Calu3 (cell line): Measurements from ENCODE around the gene FBP1. TPM values are rescaled to one million over a fixed set of nuclear protein-coding genes. Genes with fewer than 3 reads are reported as not detected.

Experiments used
- BruUV-seq: library from RNA; stranded (reverse); fragments of 400-500 nt; replicated peaks from 2 replicates; lab custom pipeline; 2021; lab: Mats Ljungman, UMichigan
- CTCF ChIA-PET: fragments of 300-600 bp; sonication (Branson Sonifier 250); formaldehyde crosslinking; loops from one replicate; lab custom pipeline; 2022; ENCODE audit warnings: antibody characterized with exemption; lab: Charles Lee
- DNase-seq: peaks from one replicate; pipeline ENCODE4 v3.0.0; 2022
- H3K27ac Mint-ChIP-seq: one replicate; pipeline ENCODE4 v1.8.0; 2022; ENCODE audit warnings: mixed read lengths; ENCODE audit not compliant: unreplicated experiment
- H3K27me3 Mint-ChIP-seq: one replicate; pipeline ENCODE4 v1.8.0; 2022; ENCODE audit warnings: mixed read lengths; ENCODE audit not compliant: unreplicated experiment
- H3K36me3 Mint-ChIP-seq: one replicate; pipeline ENCODE4 v1.8.0; 2022; ENCODE audit warnings: mild to moderate bottlenecking, moderate library complexity, mixed read lengths; ENCODE audit not compliant: insufficient read depth, unreplicated experiment
- H3K4me1 Mint-ChIP-seq: one replicate; pipeline ENCODE4 v1.8.0; 2022; ENCODE audit warnings: mild to moderate bottlenecking, low read depth, mixed read lengths; ENCODE audit not compliant: unreplicated experiment
- H3K4me3 Mint-ChIP-seq: one replicate; pipeline ENCODE4 v1.8.0; 2022; ENCODE audit warnings: mild to moderate bottlenecking, low read depth, moderate library complexity, mixed read lengths; ENCODE audit not compliant: unreplicated experiment
- H3K9me3 Mint-ChIP-seq: one replicate; pipeline ENCODE4 v1.8.0; 2022; ENCODE audit warnings: low read depth, mixed read lengths; ENCODE audit not compliant: unreplicated experiment
- intact Hi-C: fragments of 100-400 bp; cut with micrococcal nuclease; formaldehyde crosslinking; loops from one replicate; pipeline ENCODE4 v1.10.0; 2022; ENCODE audit not compliant: unreplicated experiment
- total RNA-seq: library from RNA; stranded (reverse); gene quantifications from 2 replicates; pipeline ENCODE4 v1.2.3, GENCODE V29; 2022
- TF ChIP-seq, protein P1 (sequence below): fragments of 200-600 bp; IDR thresholded peaks from one replicate; pipeline ENCODE4 v1.8.0; 2022; ENCODE audit warnings: antibody characterized with exemption; ENCODE audit not compliant: unreplicated experiment

The FBP1 gene
- total RNA-seq, 1 experiment from 2014 or later, result 7.7 TPM

- Mint-ChIP-seq H3K27ac (no peak overlapping the region), H3K27me3 (peaks cover 12% of the 10 kb centered on the region), H3K9me3 (no peaks in the 10 kb centered on the region), H3K4me3 (no peak overlapping the region), H3K4me1 (peaks cover 9% of the 10 kb centered on the region), H3K36me3 (no peaks in the 10 kb centered on the region)
- no peak for DNase-seq
- intact Hi-C loops, result loop anchor here (1.0 to 5.0 kb wide), 2 partner anchors 102 to 451 kb away; no protein-coding TSS in a partner anchor
- TF ChIP-seq, protein P1, sequence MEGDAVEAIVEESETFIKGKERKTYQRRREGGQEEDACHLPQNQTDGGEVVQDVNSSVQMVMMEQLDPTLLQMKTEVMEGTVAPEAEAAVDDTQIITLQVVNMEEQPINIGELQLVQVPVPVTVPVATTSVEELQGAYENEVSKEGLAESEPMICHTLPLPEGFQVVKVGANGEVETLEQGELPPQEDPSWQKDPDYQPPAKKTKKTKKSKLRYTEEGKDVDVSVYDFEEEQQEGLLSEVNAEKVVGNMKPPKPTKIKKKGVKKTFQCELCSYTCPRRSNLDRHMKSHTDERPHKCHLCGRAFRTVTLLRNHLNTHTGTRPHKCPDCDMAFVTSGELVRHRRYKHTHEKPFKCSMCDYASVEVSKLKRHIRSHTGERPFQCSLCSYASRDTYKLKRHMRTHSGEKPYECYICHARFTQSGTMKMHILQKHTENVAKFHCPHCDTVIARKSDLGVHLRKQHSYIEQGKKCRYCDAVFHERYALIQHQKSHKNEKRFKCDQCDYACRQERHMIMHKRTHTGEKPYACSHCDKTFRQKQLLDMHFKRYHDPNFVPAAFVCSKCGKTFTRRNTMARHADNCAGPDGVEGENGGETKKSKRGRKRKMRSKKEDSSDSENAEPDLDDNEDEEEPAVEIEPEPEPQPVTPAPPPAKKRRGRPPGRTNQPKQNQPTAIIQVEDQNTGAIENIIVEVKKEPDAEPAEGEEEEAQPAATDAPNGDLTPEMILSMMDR, result no peak
- no TSS peak for BruUV-seq
- CTCF ChIA-PET, result interaction anchor here (0.8 to 1.9 kb wide), 8 partner anchors 12 to 451 kb away, joined by 3 to 11 read pairs (median 4); no protein-coding TSS in a partner anchor
Measured at GRCh38 chr9:94680621-94681020, 41.3 kb upstream of the FBP1 start.

- peaks cover 11% of the 10 kb centered on the region for H3K4me1 Mint-ChIP-seq
- H3K27ac Mint-ChIP-seq, result no peak overlapping the region
- DNase-seq, result no peak
- intact Hi-C loops, result loop anchor here (5.0 kb wide), 1 partner anchor 102 kb away; no protein-coding TSS in a partner anchor
- TF ChIP-seq, protein P1, result no peak
- H3K27me3 Mint-ChIP-seq, result peaks cover 12% of the 10 kb centered on the region
- CTCF ChIA-PET, result interaction anchor here (1.7 to 1.9 kb wide), 2 partner anchors 12 to 365 kb away, joined by 5 read pairs; no protein-coding TSS in a partner anchor
- no TSS peak for BruUV-seq
- H3K36me3 Mint-ChIP-seq, result no peaks in the 10 kb centered on the region
- no peaks in the 10 kb centered on the region for H3K9me3 Mint-ChIP-seq
- no peak overlapping the region for H3K4me3 Mint-ChIP-seq
Measured at GRCh38 chr9:94680020-94680419, 40.7 kb upstream of the FBP1 start.

GRCh38 chr9:94679587-94679986, 40.3 kb upstream of the FBP1 start:
- no peak for DNase-seq
- no peaks in the 10 kb centered on the region for H3K9me3 Mint-ChIP-seq
- intact Hi-C loops, result no loop called here
- H3K4me3 Mint-ChIP-seq, result no peak overlapping the region
- CTCF ChIA-PET, result interaction anchor here (1.7 kb wide), 1 partner anchor 366 kb away, joined by 5 read pairs; no protein-coding TSS in a partner anchor
- no TSS peak for BruUV-seq
- H3K27ac Mint-ChIP-seq, result no peak overlapping the region
- H3K27me3 Mint-ChIP-seq, result peaks cover 12% of the 10 kb centered on the region
- TF ChIP-seq, protein P1, result no peak
- H3K36me3 Mint-ChIP-seq, result no peaks in the 10 kb centered on the region
- peaks cover 15% of the 10 kb centered on the region for H3K4me1 Mint-ChIP-seq

DNA sequence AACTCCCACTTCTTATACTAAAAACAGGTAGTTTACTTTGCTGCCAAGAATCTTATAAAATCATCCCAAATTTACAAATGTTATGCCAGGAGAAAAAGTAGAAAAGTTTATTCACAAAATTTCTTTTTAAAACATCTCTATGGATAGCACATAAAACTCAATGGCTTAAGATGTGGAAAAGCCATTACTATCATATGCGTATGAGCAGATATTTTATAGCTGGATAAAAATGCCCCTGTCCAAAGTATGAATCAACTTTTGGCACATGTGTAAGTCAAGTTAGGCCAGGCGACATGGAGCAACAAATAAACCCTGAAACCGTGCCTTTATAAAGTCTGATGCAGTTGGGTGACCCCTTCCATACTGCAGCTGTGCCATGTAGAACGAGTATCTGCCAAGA, 38.6 kb upstream of the FBP1 start:
- peaks cover 12% of the 10 kb centered on the region for H3K27me3 Mint-ChIP-seq
- no peak overlapping the region for H3K4me3 Mint-ChIP-seq
- TF ChIP-seq, protein P1, result no peak
- CTCF ChIA-PET, result interaction anchor here (0.8 kb wide), 1 partner anchor 9 kb away, joined by 3 read pairs; no protein-coding TSS in a partner anchor
- no peaks in the 10 kb centered on the region for H3K9me3 Mint-ChIP-seq
- intact Hi-C loops, result no loop called here
- peaks cover 16% of the 10 kb centered on the region for H3K4me1 Mint-ChIP-seq
- DNase-seq, result no peak
- no peaks in the 10 kb centered on the region for H3K36me3 Mint-ChIP-seq
- H3K27ac Mint-ChIP-seq, result no peak overlapping the region
- no TSS peak for BruUV-seq
